Measurements from ENCODE around the gene SNX8. TPM values are rescaled to one million over a fixed set of nuclear protein-coding genes. Genes with fewer than 3 reads are reported as not detected.

The SNX8 gene
- total RNA-seq, 1 experiment from 2014 or later: 40.6 TPM

DNA sequence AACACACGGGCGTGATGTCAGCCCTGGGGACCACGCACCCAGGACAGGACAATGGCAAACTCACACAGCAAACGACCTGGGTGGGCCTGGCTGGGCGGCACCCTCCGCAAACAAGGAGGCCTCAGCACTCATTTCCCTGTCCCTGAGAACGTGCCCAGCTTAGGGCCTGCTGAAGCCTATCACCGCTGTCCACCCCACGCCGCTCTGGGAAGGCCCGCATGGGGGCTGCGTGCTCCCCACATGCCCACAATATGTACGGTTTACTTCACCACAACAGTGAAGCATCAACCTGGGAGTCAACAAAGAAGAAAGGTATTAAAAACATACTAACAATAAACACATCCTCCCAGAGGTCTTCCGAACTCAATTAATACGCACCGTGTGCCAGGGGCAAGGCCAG lies 93.7 kb downstream of the SNX8 start:
- no peak for DNase-seq
- Mint-ChIP-seq H3K4me3 (no peak overlapping the region; a peak in 1 of 5 replicates), H3K27ac (no peak overlapping the region), H3K9me3 (peaks cover 0 to 2% of the 10 kb centered on the region in 2 experiments; a peak in 1 of 5 replicates), H3K36me3 (ENCODE audit: insufficient read depth in 1 of 3, low read depth in 3 of 3) (peaks cover 42 to 82% (median 77%) of the 10 kb centered on the region in 3 experiments; a peak in 6 of 7 replicates), H3K4me1 (no peaks in the 10 kb centered on the region), H3K27me3 (ENCODE audit: low read depth) (peaks cover 2% of the 10 kb centered on the region)
- Histone ChIP-seq H3K79me1 (ENCODE audit: insufficient read depth, low read depth, low read length, poor library complexity, severe bottlenecking) (peaks cover 5% of the 10 kb centered on the region), H3K4me2 (ENCODE audit: insufficient read depth, insufficient read length, low read length) (no peak overlapping the region), H3K18ac (ENCODE audit: insufficient read length, low read depth, low read length) (no peak overlapping the region), H3K27ac (ENCODE audit: insufficient read length, low read depth, low read length) (no peak overlapping the region), H3K14ac (ENCODE audit: insufficient read depth, low read length) (no peak overlapping the region), H3K4me1 (ENCODE audit: insufficient read depth, low read length) (no peaks in the 10 kb centered on the region), H2BK15ac (ENCODE audit: low read depth, low read length) (no peak overlapping the region), H3K23ac (ENCODE audit: insufficient read length, low read depth, low read length) (no peak overlapping the region), H4K8ac (replicated peaks; ENCODE audit: insufficient read length, low read depth, low read length) (no peak overlapping the region), H3K79me2 (ENCODE audit: insufficient read depth, low read length) (no peaks in the 10 kb centered on the region), H4K20me1 (ENCODE audit: control insufficient read depth, insufficient read depth, insufficient read length) (no peaks in the 10 kb centered on the region), H3K27me3 (ENCODE audit: insufficient read depth, low read length) (no peaks in the 10 kb centered on the region), H3K4ac (ENCODE audit: low read depth, low read length) (no peak overlapping the region), H3T11ph (ENCODE audit: low read length) (no peak overlapping the region), H3K9ac (ENCODE audit: extremely low read depth, insufficient read length, low read length) (no peak overlapping the region), H3K23me2 (ENCODE audit: insufficient read length, low read depth, low read length, poor library complexity, severe bottlenecking) (no peaks in the 10 kb centered on the region), H3K9me3 (ENCODE audit: control insufficient read depth, low read depth, low read length) (no peaks in the 10 kb centered on the region), H4K5ac (ENCODE audit: insufficient read length, low read depth, low read length) (no peak overlapping the region), H2AFZ (ENCODE audit: low read length) (no peak overlapping the region), H2BK20ac (ENCODE audit: low read depth, low read length, poor library complexity, severe bottlenecking) (no peak overlapping the region), H3K56ac (ENCODE audit: insufficient read length, low read depth, low read length) (no peak overlapping the region), H2BK12ac (ENCODE audit: insufficient read length, low read depth, low read length) (no peak overlapping the region), H2BK120ac (ENCODE audit: low read depth, low read length, poor library complexity, severe bottlenecking) (no peak overlapping the region), H4K91ac (ENCODE audit: insufficient read length, low read depth, low read length) (no peak overlapping the region), H2BK5ac (ENCODE audit: insufficient read length, low read length) (no peak overlapping the region), H2AK5ac (ENCODE audit: insufficient read length, low read length) (no peak overlapping the region)
- WGBS (ENCODE audit: extremely low coverage, insufficient read length, low lambda C conversion rate): no CpG with 5 or more reads among the region's 16 CpGs
- TF ChIP-seq, protein P1, sequence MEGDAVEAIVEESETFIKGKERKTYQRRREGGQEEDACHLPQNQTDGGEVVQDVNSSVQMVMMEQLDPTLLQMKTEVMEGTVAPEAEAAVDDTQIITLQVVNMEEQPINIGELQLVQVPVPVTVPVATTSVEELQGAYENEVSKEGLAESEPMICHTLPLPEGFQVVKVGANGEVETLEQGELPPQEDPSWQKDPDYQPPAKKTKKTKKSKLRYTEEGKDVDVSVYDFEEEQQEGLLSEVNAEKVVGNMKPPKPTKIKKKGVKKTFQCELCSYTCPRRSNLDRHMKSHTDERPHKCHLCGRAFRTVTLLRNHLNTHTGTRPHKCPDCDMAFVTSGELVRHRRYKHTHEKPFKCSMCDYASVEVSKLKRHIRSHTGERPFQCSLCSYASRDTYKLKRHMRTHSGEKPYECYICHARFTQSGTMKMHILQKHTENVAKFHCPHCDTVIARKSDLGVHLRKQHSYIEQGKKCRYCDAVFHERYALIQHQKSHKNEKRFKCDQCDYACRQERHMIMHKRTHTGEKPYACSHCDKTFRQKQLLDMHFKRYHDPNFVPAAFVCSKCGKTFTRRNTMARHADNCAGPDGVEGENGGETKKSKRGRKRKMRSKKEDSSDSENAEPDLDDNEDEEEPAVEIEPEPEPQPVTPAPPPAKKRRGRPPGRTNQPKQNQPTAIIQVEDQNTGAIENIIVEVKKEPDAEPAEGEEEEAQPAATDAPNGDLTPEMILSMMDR (conservative IDR thresholded peaks at IDR 0.05): no peak

Measured in H9 (cell line).